GM19025 (cell line): ENCODE results near the gene TTLL9.

Experiments
- ATAC-seq: cut with Tn5 transposase; IDR thresholded peaks from one replicate; pipeline ENCODE4 v1.9.1; 2021; ENCODE audit warnings: mild to moderate bottlenecking, low read depth, moderate library complexity; ENCODE audit not compliant: unreplicated experiment

Gene TTLL9

GRCh38 chr20:31836853-31837608 is 33.4 kb upstream of the TTLL9 start:
- no peak for ATAC-seq

DNA sequence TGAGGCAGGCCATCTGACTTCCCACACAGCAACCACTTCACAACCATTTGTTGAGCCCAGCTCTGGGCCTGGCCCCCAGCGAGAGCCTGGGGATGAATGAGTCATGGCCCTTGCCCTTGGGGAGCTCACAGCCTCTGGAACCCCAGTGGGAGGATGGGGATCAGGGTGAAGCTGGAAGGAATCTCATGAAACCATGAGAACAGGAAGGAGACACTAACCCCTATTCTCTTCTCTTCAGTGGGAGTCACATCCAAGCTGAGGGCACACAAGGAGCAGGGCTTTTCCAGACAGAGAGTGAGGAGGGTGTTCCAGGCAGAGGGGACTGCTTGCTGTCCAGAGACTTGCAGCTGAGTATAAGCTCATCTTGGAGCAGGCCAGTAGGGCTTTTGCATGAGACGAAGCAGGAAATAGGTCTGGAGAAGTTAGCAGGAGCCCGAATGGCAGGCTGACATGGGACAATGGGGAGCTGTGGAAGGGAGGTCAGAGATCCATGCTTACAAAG is 32.5 kb upstream of the TTLL9 start:
- no peak for ATAC-seq

GRCh38 chr20:31838646-31839292 is 31.7 kb upstream of the TTLL9 start:
- no peak for ATAC-seq

DNA sequence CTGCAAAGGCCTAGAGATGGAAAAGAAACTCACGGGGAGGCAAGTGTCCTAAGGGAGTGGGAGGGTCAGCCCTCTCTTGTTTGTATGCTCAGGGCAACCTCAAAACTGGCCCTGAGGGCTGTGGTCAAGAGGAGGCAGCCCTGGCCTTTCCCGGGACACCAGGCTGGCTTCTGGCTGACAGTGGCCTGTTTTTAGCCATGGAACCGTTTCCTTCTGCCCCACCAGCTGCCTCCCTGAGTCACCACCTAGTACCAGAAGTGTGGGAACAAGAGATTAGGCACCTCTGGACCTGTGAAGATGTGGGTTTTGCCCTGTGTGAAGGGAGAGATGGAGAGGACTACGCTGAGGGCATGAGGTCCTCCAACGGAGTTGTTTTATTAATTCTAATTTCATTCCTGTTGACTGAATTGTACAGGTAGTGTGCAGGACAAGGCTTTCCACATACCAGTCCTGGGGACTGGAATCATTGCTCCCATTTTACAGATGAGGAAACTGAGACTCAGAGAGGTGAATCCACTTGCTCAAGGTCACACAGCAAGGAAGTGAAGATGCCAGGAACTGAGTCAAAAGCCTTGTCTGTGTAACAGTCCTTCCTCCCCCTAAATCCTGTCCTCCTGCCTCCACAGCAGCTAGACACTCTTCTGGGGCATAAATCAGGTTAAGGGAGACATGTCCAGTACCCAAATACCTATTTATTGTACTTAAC is 30.5 kb upstream of the TTLL9 start:
- no peak for ATAC-seq

GRCh38 chr20:31840906-31841816 is 29.3 kb upstream of the TTLL9 start:
- ATAC-seq: no peak

DNA sequence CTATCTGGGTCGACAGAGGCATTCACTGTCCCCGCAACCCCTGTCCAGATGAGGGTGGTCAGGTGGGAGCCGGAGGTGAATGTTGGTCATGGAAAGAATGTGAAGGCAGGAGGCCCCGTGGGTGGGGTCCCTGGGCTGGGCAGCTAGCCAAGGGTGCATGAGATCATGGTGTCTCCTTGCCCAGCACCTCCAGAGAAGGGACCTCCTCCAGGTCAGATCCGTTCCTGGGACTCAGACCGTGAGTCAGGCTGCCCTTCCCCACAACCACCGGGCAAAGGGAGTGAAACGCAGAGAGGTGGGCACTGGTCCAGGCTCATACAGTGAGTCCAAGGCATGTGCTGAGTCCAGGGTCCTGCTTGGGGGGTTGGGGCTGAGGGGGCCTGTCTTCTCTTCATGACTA is 28.5 kb upstream of the TTLL9 start:
- no peak for ATAC-seq

- no peak for ATAC-seq
Observed at GRCh38 chr20:31842471-31843157, 27.8 kb upstream of the TTLL9 start.

DNA sequence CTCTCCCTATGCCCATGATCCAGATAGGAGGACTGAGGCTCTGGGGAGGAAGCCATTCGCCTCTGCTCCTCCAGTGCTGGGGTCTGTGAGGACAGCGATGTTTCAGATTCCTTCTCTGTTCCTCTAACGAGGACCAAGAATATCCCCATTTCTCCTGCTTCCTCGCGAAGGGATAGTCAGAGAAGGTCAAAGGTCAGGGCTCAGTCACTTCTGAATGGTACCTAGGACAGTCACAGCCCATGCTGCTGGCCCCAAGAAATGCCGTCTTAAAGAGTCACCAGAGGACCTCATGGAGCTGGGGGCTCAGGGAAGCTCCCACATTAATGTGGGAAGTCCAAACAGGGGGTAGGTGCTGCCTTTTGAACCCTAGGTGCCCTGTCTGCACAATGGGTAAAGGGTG is 27.1 kb upstream of the TTLL9 start:
- ATAC-seq: no peak

GRCh38 chr20:31843881-31844280 is 26.6 kb upstream of the TTLL9 start:
- ATAC-seq: no peak

GRCh38 chr20:31844737-31845299 is 25.6 kb upstream of the TTLL9 start:
- no peak for ATAC-seq

DNA sequence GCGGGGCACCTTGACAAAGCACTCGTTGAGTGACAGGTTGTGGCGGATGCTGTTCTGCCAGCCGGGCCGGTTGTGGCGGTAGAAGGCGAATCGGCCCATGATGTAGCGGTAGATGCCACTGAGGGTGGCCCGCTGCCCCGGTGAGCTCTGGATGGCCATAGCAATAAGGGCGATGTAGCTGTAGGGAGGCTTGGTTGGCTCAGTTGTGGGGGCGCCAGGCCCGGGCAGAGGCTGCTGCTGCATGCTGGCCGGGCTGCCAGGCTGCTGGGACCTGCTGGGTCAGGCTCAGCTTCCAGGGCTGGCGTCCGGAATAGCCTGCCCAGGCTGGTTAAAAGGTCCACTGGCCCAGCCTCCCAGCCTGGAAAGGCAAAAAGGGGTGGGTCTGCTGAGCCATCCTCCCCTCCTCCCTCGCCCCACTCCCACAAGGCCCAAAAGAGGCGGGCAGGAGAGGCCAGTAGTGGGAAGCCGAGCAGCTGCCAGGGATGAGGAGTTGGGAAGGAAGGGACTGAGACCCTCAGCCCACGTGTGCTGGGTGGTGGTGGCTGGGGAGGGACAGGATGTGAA is 25.1 kb upstream of the TTLL9 start, which contains the start of gene FOXS1:
Gene FOXS1, minus strand, starts transcription at position 305 of the 564 bp plus-strand sequence. Its CDS starts 62 bp downstream, at position 243.
- no peak for ATAC-seq

DNA sequence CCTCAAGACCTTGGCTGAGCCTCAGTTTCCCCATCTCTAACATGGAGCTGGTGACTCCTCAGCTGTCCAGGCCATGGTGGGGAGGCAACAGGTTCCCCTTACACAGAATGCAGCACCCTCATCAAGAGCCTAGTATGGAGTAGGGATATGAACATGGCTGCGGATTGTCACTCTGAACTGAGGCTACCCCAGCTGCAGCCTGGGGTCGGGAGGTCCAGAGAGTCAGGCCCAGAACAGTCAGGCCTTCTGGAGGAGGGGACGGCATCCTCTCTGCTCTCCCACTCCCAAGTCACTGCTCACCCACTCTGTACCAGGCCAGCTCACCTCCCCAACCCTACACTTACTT is 23.7 kb upstream of the TTLL9 start:
- no peak for ATAC-seq

DNA sequence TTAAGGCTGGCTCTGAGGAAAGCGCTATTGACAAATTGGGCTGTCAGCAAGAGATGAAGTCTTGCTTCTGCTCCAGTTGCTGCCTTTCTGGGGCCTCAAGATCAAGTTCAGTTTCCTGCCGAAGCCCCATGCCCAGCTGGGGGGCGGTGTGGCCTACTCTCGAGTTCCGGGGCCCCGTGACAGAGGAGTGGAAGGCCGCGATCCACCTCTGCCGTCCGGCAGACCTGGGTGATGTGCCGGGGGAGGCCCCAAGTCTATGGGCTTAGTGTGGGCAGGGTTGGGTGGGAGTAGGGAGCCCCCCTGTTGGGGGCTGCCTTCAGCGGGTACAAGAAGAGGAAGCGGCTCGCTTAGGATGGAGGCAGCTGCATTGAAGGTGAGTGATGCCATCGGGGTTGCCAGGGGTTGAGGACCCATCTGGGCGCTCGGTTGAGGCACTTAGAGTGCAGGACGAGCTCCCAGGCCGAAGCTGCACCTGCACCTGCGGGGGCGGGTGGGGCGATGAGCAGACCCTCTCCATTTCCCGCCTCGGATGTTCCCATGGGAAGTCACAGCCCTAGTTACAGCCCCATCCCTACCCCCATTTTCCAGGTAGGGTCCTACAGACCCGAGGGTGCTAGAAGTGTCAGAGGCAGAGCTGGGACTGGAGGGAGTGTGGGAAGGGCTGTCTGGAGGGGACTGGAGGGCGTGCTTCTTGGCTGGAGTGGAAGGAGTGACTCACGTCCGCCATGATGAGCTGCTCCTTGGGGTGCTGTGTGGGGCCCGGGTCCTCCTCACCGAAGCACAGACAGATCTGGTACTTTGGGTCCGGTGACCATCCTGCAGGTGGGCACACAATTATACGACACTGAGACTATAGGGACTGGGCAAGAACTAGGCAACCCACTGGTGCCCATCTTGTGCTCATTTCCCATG is 22.1 kb upstream of the TTLL9 start:
- no peak for ATAC-seq

DNA sequence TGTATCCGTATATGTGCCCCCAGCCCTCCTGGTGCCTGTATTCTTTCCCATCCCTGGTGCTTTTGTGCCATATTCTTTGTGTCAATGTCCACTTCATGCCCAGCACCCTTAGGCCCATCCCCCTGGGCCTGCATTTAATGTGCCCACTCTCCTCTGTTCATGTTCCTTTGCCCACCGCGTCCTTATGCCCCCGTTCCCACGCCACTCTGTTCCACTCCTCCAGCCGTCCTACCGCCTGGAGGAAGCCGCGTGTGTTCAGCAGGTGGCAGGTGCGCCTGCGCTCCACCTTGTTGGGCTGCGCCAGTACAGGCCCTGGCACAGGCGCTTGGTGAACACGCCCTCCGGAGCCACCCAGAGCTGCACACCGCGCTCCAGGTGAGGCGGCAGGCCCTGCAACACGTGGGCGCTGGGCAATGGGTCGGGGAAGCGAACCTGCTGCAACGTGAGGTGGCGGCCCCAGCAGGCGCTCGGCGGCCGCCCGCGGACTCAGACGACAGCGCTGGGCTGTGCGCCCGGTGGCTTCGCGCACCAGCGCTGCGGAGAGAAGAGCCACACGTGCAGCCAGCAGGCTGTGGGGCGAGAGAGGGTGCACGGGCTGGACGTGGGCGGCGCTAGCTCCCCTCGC is 21.0 kb upstream of the TTLL9 start:
- no peak for ATAC-seq

DNA sequence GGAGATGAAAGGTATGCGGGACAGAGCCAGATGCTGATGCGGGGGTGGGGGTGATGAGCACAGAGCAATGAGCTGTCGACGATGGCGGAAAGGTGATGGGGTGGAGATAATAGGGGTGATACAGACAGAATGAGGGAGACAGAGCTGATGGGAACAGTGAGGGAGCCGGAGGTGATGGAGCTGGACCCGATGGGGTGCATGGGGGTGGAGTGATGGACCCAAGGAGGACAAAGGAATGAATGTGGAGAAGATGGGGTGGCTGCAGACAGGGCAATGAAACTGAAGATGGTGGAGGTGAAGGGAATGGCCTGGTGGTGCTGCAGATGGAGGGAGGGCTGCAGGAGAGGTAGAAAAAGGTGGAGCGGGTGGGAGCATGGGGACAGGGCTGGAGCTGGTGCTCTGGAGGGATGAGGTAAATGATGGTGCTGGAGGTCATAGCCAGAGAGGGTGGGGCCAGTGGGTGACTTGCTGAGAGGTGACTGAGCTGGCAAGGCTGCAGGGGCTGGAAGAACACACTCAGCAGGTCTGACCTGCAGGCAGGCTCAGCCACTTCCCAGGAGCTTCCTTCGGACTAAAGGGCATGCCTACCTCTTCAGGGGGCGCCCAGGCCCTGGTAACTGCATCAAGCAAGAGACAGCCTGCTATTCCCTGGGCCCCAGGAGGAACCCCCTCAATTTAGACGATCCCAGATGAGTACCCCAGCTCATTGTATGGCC is 19.0 kb upstream of the TTLL9 start:
- no peak for ATAC-seq

GRCh38 chr20:31853481-31853880 is 17.0 kb upstream of the TTLL9 start:
- no peak for ATAC-seq

DNA sequence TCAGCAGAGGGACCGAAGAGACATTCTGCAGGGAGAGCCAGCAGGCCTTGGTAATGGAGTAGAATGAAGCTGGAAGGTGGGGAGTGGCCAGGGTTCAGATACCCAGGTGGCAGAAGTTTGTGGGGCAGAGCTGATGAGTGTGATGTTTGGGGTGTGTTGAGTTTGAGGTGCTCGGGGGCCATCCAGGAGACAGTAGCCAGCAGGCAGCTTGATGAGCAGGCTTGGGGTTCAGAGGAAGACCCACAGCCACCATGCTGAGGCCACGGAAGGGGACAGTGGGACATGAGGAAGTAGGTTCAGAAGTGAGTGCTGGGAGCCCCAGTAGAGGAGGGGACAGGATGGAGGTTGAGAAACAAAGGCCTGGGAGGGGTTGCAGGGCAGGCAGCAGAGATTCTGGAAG is 13.9 kb upstream of the TTLL9 start:
- no peak for ATAC-seq
